ENCODE measurements around the gene BPTF. TPM values are rescaled to one million over a fixed set of nuclear protein-coding genes. Genes with fewer than 3 reads are reported as not detected.
A peak's percentile ranks its signal among the peaks of the same experiment; 100 is the strongest.
"Not testable (repeated sequence)": the region's sequence is repeated elsewhere in the genome, so short reads cannot be mapped to it uniquely, and the experiment has no call there.

The BPTF gene, protein sequence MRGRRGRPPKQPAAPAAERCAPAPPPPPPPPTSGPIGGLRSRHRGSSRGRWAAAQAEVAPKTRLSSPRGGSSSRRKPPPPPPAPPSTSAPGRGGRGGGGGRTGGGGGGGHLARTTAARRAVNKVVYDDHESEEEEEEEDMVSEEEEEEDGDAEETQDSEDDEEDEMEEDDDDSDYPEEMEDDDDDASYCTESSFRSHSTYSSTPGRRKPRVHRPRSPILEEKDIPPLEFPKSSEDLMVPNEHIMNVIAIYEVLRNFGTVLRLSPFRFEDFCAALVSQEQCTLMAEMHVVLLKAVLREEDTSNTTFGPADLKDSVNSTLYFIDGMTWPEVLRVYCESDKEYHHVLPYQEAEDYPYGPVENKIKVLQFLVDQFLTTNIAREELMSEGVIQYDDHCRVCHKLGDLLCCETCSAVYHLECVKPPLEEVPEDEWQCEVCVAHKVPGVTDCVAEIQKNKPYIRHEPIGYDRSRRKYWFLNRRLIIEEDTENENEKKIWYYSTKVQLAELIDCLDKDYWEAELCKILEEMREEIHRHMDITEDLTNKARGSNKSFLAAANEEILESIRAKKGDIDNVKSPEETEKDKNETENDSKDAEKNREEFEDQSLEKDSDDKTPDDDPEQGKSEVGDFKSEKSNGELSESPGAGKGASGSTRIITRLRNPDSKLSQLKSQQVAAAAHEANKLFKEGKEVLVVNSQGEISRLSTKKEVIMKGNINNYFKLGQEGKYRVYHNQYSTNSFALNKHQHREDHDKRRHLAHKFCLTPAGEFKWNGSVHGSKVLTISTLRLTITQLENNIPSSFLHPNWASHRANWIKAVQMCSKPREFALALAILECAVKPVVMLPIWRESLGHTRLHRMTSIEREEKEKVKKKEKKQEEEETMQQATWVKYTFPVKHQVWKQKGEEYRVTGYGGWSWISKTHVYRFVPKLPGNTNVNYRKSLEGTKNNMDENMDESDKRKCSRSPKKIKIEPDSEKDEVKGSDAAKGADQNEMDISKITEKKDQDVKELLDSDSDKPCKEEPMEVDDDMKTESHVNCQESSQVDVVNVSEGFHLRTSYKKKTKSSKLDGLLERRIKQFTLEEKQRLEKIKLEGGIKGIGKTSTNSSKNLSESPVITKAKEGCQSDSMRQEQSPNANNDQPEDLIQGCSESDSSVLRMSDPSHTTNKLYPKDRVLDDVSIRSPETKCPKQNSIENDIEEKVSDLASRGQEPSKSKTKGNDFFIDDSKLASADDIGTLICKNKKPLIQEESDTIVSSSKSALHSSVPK (N-terminal part only)
- 100 to 1,000 TPM in 1 of 8 experiments, 10 to 100 TPM in 7; 19.6 to 105 (median 76.4) TPM for total RNA-seq

DNA sequence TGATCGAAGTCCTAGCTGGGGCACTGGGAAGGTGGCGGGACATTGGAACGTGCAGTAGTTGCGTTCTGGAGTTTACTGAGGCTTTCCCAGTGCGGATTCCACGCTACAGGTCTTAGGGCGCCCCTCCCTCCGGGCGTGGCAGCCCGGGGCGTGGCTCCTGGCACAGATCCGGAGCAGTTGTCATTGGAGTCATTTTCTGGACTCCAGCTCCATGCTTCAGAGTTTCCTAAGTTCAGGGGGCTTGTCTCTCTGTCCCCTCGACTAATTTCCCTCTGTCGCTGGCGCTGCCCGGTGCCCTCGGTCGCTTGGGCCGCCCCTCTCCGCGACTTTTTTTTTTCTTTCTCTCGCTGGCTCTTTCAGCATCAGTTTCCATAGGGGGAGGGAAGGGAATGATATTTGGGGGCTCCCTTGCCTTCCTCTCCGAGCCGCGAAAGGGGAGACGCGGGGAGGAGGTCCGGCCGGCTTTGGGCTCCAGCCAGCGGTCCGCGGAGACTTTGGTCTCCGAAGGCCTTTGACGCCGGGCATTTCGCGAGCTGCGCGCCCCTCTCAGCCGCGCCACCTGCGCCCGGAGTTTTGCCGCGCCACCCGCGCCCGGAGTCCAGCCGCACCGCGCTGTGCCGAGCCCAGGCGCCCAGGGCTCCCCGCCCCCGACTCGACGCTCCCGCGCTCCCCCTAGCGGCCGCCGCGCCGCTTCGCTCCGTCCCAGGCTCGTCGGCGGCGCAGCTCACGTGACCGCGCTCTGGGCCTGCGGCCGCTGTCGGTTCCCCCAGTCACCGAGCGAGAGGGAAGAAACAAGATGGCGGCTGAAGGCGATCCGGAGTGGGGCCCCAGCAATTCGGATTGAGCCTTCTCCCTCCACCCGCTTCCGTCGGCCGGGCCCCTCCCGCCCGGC, at the start of gene BPTF:
Gene BPTF, plus strand, starts transcription at position 769 of the 892 bp plus-strand sequence. CDS start 222 bp downstream, outside the sequence.
- Histone ChIP-seq H3K4me1 (replicated peaks in 1 of 2) (peaks cover 8 to 21% of the 10 kb centered on the region in 2 donors), H3K4me3 (peak within 1 kb of the TSS; percentile 52 to 99 (median 85)), H3K27ac (peak within 1 kb of the TSS; percentile 82 to 98)
- in situ Hi-C loops (cut with MboI; ENCODE audit: low pct_unique_long_range_greater_than_20kb in 2 of 9, low sequenced_read_pairs in 9 of 9, unreplicated experiment in 9 of 9), result no loop called here
- peak; percentile 90 to 96 (median 95) for ATAC-seq (replicated peaks in 6 of 8)
- 0 to 19% (median 1%) methylated on average over 1 to 23 of the region's 88 CpGs; no CpG with 5 or more reads in 4 of the 10 experiments for WGBS, 10 experiments

DNA sequence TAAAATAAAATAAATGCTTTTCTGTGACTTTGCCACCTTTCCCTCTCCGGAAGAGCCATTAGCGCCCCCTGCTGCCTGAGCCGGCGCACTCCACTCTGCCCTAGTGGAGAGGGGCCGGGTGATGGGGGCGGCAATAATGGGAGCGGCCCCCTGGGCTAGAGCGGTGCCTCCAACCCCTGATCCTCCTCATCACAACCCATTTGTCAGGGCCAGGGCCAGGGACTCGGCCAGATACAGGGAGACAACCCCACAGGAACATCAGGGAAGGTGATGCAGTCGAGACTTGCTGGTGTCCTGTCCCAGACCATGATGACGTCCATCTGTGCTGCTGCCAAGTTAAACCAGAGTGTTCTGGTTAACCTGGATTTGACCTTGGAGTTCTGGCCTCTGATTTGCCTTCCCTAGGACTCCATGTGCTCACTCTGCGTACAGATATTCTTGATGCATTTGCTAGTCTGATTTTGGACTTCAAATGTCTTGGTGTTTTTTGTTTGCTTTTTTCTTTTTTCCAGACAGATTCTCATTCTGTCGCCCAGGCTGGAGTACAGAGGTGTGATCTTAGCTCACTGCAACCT, 46.1 kb upstream of the BPTF start:
- 17 to 100% (median 70%) methylated on average over 1 to 5 of the region's 13 CpGs; no CpG with 5 or more reads in 2 of the 10 experiments for WGBS, 10 experiments
- ATAC-seq (replicated peaks in 6 of 8), result peak in 3 of 8 experiments; percentile 95 to 99 (median 97)
- in situ Hi-C loops (cut with MboI; ENCODE audit: low pct_unique_long_range_greater_than_20kb in 2 of 9, low sequenced_read_pairs in 9 of 9, unreplicated experiment in 9 of 9), result no loop called here
- no peak overlapping the region for H3K27ac ChIP-seq
- no peak overlapping the region for H3K4me3 ChIP-seq
- no peaks in the 10 kb centered on the region for H3K4me1 ChIP-seq (replicated peaks in 1 of 2)

DNA sequence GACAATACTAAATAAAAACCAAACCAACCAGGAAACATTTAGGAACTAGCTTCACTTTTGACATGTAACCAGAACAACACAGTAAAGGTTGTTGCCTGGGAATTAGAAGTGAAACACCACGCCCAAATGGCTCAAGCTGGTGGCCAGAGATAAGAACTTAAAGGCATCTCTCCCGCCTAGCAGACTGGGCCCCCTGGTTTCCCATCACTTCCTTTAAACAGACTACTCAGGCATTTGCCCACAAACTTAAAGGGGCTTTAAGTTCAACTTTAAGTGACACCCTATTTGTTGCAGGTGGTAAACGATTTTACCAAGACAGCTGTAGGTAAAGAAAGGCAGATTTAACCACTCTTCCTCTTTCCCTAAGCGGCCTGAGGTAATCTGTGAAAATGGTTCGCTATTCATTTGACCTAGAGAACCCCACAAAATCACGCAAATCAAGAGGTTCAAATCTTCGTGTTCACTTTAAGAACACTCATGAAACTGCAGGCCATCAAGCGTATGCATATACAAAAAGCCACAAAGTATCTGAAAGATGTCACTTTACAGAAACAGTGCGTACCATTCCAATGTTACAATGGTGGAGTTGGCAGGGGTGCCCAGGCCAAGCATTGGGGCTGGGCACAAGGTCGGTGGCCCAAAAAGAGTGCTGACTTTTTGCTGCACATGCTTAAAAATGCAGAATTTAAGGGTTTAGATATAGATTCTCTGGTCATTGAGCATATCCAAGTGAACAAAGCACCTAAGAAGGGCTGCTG, 40.8 kb upstream of the BPTF start:
- peak in 1 of 8 experiments; percentile 40 for ATAC-seq (replicated peaks in 6 of 8)
- WGBS, 10 experiments, result 42 to 100% (median 85%) methylated on average over 1 to 8 of the region's 10 CpGs
- in situ Hi-C loops (cut with MboI; ENCODE audit: low pct_unique_long_range_greater_than_20kb in 2 of 9, low sequenced_read_pairs in 9 of 9, unreplicated experiment in 9 of 9), result loop anchor here in 1 of 9 experiments (10.0 kb wide), 1 partner anchor 60 kb away; no protein-coding TSS in a partner anchor

DNA sequence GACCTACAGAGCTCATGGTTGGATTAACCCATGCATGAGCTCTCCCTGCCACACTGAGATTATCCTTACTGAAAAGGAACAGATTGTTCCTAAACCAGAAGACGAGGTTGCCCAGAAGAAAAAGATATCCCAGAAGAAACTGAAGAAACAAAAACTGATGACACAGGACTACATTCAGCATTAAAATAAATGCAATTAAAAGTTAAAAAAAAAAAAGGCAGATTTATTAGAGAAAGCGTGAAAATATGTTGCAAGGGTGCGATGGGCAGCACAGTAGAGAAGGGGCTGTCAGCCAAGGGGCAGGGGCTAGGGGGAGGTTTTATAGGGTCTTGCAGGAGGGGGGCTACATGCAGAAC, 40.2 kb upstream of the BPTF start:
- 46 to 100% (median 72%) methylated on average over 1 to 3 of the region's 3 CpGs; no CpG with 5 or more reads in 2 of the 10 experiments for WGBS, 10 experiments
- H3K4me1 ChIP-seq (replicated peaks in 1 of 2), result no peaks in the 10 kb centered on the region
- ATAC-seq (replicated peaks in 6 of 8), result no peak
- in situ Hi-C loops (cut with MboI; ENCODE audit: low pct_unique_long_range_greater_than_20kb in 2 of 9, low sequenced_read_pairs in 9 of 9, unreplicated experiment in 9 of 9), result loop anchor here in 1 of 9 experiments (10.0 kb wide), 1 partner anchor 60 kb away; no protein-coding TSS in a partner anchor
- H3K27ac ChIP-seq, result no peak overlapping the region
- H3K4me3 ChIP-seq, result no peak overlapping the region

More for the DNA sequence above, 40.8 kb upstream of the BPTF start:
- Histone ChIP-seq H3K4me1 (replicated peaks in 1 of 2) (no peaks in the 10 kb centered on the region), H3K27ac (no peak overlapping the region), H3K4me3 (no peak overlapping the region)

DNA sequence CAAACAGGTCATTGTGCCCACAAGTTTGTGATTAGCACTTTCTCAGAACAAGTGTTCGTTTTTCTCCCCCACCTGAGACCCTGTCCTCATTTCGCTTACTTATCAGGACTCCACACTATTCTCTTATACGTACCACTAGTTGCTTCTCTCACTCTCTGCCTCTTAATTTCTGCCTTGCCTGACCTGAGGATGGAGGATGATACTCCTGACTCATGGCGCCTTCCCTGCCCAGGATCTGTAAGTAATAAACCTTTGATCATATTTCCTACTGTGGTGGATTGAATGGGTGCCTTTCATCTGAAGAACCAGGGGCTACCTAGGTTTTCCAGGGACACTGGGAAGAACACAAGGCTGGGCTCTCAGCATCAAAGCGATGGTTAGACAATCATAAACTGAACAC, 39.8 kb upstream of the BPTF start:
- ATAC-seq (replicated peaks in 6 of 8), result no peak
- Histone ChIP-seq H3K4me1 (replicated peaks in 1 of 2) (no peaks in the 10 kb centered on the region), H3K27ac (no peak overlapping the region), H3K4me3 (no peak overlapping the region)
- in situ Hi-C loops (cut with MboI; ENCODE audit: low pct_unique_long_range_greater_than_20kb in 2 of 9, low sequenced_read_pairs in 9 of 9, unreplicated experiment in 9 of 9), result loop anchor here in 1 of 9 experiments (10.0 kb wide), 1 partner anchor 61 kb away; no protein-coding TSS in a partner anchor
- WGBS, 10 experiments, result 39 to 100% (median 85%) methylated on average over 1 to 5 of the region's 5 CpGs; no CpG with 5 or more reads in 2 of the 10 experiments

DNA sequence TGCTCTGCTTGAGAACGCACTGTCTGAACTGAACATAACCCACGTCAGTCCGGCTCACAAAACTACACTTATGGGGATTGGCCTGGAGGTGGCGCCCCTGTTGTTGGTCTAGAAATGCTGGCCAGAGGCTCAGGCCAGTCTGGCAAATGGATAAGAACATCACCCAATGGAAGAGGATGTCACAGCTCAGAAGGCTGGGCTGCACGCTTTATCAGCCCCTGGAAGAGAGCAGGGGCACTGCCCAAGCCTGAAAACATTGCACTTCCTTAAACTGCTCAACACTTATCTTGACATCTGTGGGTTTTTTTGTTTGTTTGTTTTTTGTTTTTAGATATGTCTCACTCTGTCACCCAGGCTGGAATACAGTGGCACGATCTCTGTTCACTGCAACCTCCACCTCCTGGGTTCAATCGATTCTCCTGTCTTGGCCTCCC, 24.8 kb upstream of the BPTF start:
- peaks cover 0 to 4% of the 10 kb centered on the region in 2 donors for H3K4me1 ChIP-seq (replicated peaks in 1 of 2)
- no peak overlapping the region for H3K4me3 ChIP-seq
- 31 to 100% (median 46%) methylated on average over 1 to 6 of the region's 7 CpGs; no CpG with 5 or more reads in 3 of the 10 experiments for WGBS, 10 experiments
- ATAC-seq (replicated peaks in 6 of 8), result peak in 5 of 8 experiments; percentile 39 to 99 (median 98)
- no peak overlapping the region for H3K27ac ChIP-seq
- in situ Hi-C loops (cut with MboI; ENCODE audit: low pct_unique_long_range_greater_than_20kb in 2 of 9, low sequenced_read_pairs in 9 of 9, unreplicated experiment in 9 of 9), result no loop called here

DNA sequence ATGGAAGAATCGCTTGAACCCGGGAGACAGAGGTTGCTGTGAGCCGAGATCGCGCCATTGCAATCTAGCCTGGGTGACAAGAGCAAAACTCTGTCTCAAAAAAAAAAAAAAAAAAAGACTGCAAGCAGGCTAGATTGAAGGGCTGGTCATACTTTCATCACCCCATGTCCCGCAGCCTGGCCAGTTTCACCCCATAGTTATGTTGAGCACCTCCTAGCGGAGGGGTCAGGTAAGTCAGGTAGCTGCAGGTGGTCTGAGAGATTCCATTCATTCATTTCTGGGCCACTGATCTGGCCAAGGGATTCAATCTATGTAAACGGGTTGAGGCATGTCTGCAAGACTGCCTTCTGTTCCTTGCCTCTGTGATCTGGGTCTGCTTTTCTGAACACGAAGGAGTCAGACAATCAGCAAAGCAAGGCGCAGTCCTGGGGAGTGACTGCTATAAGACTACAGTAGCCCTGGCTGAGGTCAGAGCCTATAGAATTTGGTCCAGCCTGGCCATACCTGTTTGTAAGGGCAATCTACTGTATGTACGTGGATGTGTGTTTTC, 23.6 kb upstream of the BPTF start:
- no peak overlapping the region for H3K27ac ChIP-seq
- ATAC-seq (replicated peaks in 6 of 8), result no peak
- in situ Hi-C loops (cut with MboI; ENCODE audit: low pct_unique_long_range_greater_than_20kb in 2 of 9, low sequenced_read_pairs in 9 of 9, unreplicated experiment in 9 of 9), result no loop called here
- H3K4me1 ChIP-seq (replicated peaks in 1 of 2), result peaks cover 0 to 4% of the 10 kb centered on the region in 2 donors
- no peak overlapping the region for H3K4me3 ChIP-seq
- 50 to 100% (median 98%) methylated on average over 1 to 9 of the region's 11 CpGs; no CpG with 5 or more reads in 1 of the 10 experiments for WGBS, 10 experiments

DNA sequence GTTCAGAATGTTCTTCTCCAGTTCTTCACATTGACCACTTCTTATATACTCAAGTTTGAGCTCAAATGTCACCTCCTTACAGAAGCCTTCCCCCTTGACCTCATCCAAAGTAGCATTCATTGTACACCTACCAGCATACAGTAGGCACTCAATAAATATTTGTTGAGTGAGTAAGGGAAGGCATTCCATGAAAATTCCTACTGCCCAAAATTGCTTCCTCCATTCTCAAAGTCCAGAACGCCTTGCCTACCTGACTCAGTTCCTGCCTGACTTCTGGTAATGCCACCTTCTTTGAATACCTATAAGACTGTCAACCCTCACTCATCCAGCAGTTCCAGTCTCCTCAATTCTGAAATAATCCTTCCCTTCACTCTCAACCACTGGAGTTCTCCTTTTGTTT, 14.8 kb upstream of the BPTF start:
- in situ Hi-C loops (cut with MboI; ENCODE audit: low pct_unique_long_range_greater_than_20kb in 2 of 9, low sequenced_read_pairs in 9 of 9, unreplicated experiment in 9 of 9), result no loop called here
- Histone ChIP-seq H3K4me3 (no peak overlapping the region), H3K4me1 (replicated peaks in 1 of 2) (no peaks in the 10 kb centered on the region), H3K27ac (no peak overlapping the region)
- ATAC-seq (replicated peaks in 6 of 8), result no peak
- WGBS, 10 experiments, result 33 to 100% (median 95%) methylated on average over 1 of the region's 1 CpG; no CpG with 5 or more reads in 2 of the 10 experiments

DNA sequence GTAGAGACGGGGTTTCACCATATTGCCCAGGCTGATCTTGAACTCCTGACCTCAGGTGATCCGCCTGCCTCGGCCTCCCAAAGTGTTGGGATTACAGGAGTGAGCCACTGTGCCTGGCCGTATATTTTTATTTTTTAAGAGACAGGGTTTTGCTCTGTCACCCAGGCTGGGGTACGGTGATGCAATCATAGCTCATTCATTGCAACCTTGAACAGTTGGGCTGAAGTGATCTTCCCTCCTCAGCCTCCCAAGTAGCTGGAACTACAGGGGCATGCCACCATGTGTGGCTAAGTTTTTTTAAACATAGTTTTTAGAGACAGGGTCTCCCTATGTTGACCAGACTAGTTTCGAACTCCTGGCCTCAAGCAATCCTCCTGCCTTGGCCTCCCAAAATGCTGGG, 12.9 kb upstream of the BPTF start:
- ATAC-seq (replicated peaks in 6 of 8); H3K4me3 ChIP-seq; H3K4me1 ChIP-seq (replicated peaks in 1 of 2); in situ Hi-C loops (cut with MboI; ENCODE audit: low pct_unique_long_range_greater_than_20kb in 2 of 9, low sequenced_read_pairs in 9 of 9, unreplicated experiment in 9 of 9); H3K27ac ChIP-seq: not testable (repeated sequence)
- WGBS, 10 experiments, result 73 to 100% (median 94%) methylated on average over 1 to 6 of the region's 6 CpGs; no CpG with 5 or more reads in 3 of the 10 experiments

DNA sequence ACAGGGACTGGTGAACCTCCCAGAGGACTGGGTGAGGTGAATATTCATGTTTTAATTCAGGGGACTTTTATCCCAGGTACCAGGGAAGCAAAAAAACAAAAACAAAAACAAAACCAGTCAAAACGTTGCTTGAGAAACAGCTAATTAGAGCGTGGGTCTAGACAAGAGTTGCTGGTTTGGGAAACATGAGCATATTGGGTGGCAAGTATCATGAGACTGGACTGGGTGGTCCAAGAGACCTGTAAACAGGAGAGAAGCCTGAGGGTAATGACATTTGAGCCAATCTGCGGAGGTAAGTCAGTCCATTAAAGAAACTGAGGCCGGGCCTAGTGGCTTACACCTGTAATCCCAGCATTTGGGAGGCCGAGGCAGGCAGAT, 11.5 kb upstream of the BPTF start:
- Histone ChIP-seq H3K4me1 (replicated peaks in 1 of 2) (no peaks in the 10 kb centered on the region), H3K27ac (no peak overlapping the region), H3K4me3 (no peak overlapping the region)
- 72 to 100% (median 81%) methylated on average over 1 to 5 of the region's 5 CpGs; no CpG with 5 or more reads in 1 of the 10 experiments for WGBS, 10 experiments
- ATAC-seq (replicated peaks in 6 of 8), result no peak
- in situ Hi-C loops (cut with MboI; ENCODE audit: low pct_unique_long_range_greater_than_20kb in 2 of 9, low sequenced_read_pairs in 9 of 9, unreplicated experiment in 9 of 9), result no loop called here

Data from motor neuron (in vitro differentiated cells).